B cell (primary cell): ENCODE results near the gene AHRR.

Source experiments
- EZH2 ChIP-seq: IDR thresholded peaks from 2 replicates; pipeline ENCODE4 v1.6.1; 2012; ENCODE audit warnings: borderline replicate concordance, low read depth, mild to moderate bottlenecking, moderate library complexity, low read length; ENCODE audit not compliant: insufficient read depth, poor library complexity, severe bottlenecking
- TF ChIP-seq, protein P1 (sequence below): fragments of 200-600 bp; IDR thresholded peaks from one replicate; pipeline ENCODE4 v1.8.0; 2022; ENCODE audit warnings: antibody characterized with exemption, mild to moderate bottlenecking

DNA sequence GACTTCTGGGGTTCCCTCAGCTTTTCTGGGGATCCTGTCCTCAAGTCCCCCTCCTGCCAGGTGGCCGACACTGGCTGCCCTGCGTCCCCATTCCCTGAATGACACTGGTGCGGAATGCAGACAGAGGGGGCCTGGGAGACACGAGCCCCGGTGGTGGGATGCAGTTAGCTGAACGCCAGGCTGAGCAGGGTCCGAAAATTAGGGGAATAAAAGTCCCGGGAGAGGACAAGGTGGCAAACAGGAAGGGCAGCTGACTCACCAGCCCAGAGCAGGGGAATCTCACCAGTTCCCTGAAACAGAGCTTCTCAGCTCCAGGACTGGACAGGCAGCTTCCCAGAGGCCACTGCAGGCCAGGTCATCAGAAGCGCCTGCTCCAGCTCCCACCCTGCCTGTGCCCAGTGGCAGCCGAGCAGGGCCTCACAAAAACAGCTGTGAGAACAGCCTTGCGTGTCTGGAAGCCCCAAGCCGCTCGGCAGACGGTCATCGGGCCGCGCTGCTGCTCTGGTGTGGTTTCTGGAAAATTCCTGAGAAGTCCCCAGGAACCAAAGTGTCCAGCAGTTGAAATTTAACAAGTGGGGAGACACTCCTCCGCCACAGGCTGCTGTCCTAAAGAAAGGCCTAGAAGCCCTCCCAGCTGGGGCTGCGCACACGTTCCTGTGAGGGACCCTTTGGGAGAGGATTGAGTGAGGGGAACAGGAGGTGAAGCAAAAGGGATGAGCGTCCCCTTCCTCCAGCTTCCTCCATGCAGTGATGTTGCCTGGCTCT is 73.8 kb downstream of the AHRR start:
- TF ChIP-seq, protein P1, sequence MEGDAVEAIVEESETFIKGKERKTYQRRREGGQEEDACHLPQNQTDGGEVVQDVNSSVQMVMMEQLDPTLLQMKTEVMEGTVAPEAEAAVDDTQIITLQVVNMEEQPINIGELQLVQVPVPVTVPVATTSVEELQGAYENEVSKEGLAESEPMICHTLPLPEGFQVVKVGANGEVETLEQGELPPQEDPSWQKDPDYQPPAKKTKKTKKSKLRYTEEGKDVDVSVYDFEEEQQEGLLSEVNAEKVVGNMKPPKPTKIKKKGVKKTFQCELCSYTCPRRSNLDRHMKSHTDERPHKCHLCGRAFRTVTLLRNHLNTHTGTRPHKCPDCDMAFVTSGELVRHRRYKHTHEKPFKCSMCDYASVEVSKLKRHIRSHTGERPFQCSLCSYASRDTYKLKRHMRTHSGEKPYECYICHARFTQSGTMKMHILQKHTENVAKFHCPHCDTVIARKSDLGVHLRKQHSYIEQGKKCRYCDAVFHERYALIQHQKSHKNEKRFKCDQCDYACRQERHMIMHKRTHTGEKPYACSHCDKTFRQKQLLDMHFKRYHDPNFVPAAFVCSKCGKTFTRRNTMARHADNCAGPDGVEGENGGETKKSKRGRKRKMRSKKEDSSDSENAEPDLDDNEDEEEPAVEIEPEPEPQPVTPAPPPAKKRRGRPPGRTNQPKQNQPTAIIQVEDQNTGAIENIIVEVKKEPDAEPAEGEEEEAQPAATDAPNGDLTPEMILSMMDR, result no peak
- no peak for TF ChIP-seq EZH2
